HCT116 (cell line): ENCODE data around the gene PDE1A. TPM values are rescaled to one million over a fixed set of nuclear protein-coding genes. Genes with fewer than 3 reads are reported as not detected.

Source experiments
- ATAC-seq: fragments of 200-7000 bp; cut with Tn5 transposase; 2 replicates; pipeline ENCODE4 v1.9.1; 2020; ENCODE audit warnings: mild to moderate bottlenecking, moderate library complexity
- BruUV-seq: library from RNA; stranded (reverse); fragments of 400-500 nt; replicated peaks from 2 replicates; lab custom pipeline; 2021; lab: Mats Ljungman, UMichigan
- CTCF ChIA-PET: fragments of 300-600 bp; sonication (Branson Sonifier 250); formaldehyde crosslinking; loops from one replicate; lab custom pipeline; 2021; ENCODE audit warnings: antibody characterized with exemption; lab: Charles Lee
- POLR2A ChIA-PET: fragments of 300-600, 350-600 bp; sonication (Branson Sonifier 250); formaldehyde crosslinking; loops from one replicate; lab custom pipeline; 2021; ENCODE audit warnings: antibody characterized with exemption; lab: Charles Lee
- RAD21 ChIA-PET, 2 experiments: fragments of 300-600 bp; sonication (Branson Sonifier 250); formaldehyde crosslinking; loops; one replicate each; lab custom pipeline; 2023; ENCODE audit warnings: low total read pairs in 2 of 2; ENCODE audit not compliant: uncharacterized antibody in 2 of 2, unreplicated experiment in 2 of 2, low non-redundant PET in 1 of 2; lab: Charles Lee
- DNase-seq: peaks from one replicate; pipeline ENCODE4 v3.0.0-alpha.2; 2010; ENCODE audit warnings: low read depth, low spot score
- H2AFZ ChIP-seq: fragments of 200-600 bp; shearing (Covaris generic), sonication (generic); 2 replicates; pipeline ENCODE4 v1.6.1; 2017; ENCODE audit warnings: low read depth, mixed run types, mixed read lengths, antibody characterized with exemption, low read length; ENCODE audit not compliant: poor library complexity, severe bottlenecking
- H3K27ac ChIP-seq: 2 replicates; pipeline ENCODE4 v1.5.1; 2012; ENCODE audit warnings: low read depth, low read length
- H3K27me3 ChIP-seq: fragments of 200-600 bp; sonication (generic); 2 replicates; pipeline ENCODE4 v1.6.1; 2016; ENCODE audit warnings: mixed run types, low read length, mixed read lengths; ENCODE audit not compliant: insufficient read depth
- H3K36me3 ChIP-seq, 2 experiments: fragments of 200-500 bp in 1 of 2; fragments of 200-600 bp in 1 of 2; sonication (Bioruptor generic) in 1 of 2; sonication (generic) in 1 of 2; 2 replicates each; pipeline versions ENCODE4 v1.5.1 to v1.6.1; 2014 to 2016; ENCODE audit warnings: low read length in 2 of 2, inconsistent platforms in 1 of 2, mixed read lengths in 1 of 2, mixed run types in 1 of 2; ENCODE audit not compliant: insufficient read depth in 2 of 2, control insufficient read depth in 1 of 2
- H3K4me1 ChIP-seq, 2 experiments: fragments of 200-600 bp in 1 of 2; sonication (generic) in 1 of 2; 2 replicates each; pipeline versions ENCODE4 v1.5.1 to v1.6.1; 2012 to 2017; ENCODE audit warnings: low read length in 2 of 2, inconsistent platforms in 1 of 2, mild to moderate bottlenecking in 1 of 2, mixed read lengths in 1 of 2, mixed run types in 1 of 2, moderate library complexity in 1 of 2; ENCODE audit not compliant: insufficient read depth in 2 of 2, control insufficient read depth in 1 of 2
- H3K4me2 ChIP-seq: fragments of 200-600 bp; sonication (generic); 2 replicates; pipeline ENCODE4 v1.6.1; 2017; ENCODE audit warnings: mixed run types, low read length, mixed read lengths
- H3K4me3 ChIP-seq, 2 experiments: fragments of 200-600 bp in 1 of 2; sonication (generic) in 1 of 2; replicated peaks in 1 of 2; 2 replicates each; pipeline ENCODE4 v1.5.1; 2011 to 2016; ENCODE audit warnings: low read length in 2 of 2, control low read depth in 1 of 2, low read depth in 1 of 2, mild to moderate bottlenecking in 1 of 2, mixed read lengths in 1 of 2, mixed run types in 1 of 2
- H3K79me2 ChIP-seq: fragments of 200-600 bp; sonication (generic); 2 replicates; pipeline ENCODE4 v1.6.1; 2017; ENCODE audit warnings: mild to moderate bottlenecking, mixed run types, low read length, moderate library complexity, mixed read lengths; ENCODE audit not compliant: insufficient read depth
- H3K9ac ChIP-seq: fragments of 200-600 bp; sonication (generic); 2 replicates; pipeline ENCODE4 v1.6.1; 2016; ENCODE audit warnings: low read length, mixed read lengths
- H3K9me2 ChIP-seq: fragments of 200-600 bp; sonication (generic), shearing (Covaris generic); 2 replicates; pipeline ENCODE4 v1.6.1; 2017; ENCODE audit warnings: mixed run types, mild to moderate bottlenecking, moderate library complexity; ENCODE audit not compliant: insufficient read depth
- H3K9me3 ChIP-seq, 2 experiments: fragments of 200-500 bp in 1 of 2; fragments of 200-600 bp in 1 of 2; sonication (Bioruptor generic) in 1 of 2; sonication (generic) in 1 of 2; 2 replicates each; pipeline ENCODE4 v1.6.1; 2014 to 2017; ENCODE audit warnings: low read length in 2 of 2, mixed read lengths in 2 of 2, inconsistent platforms in 1 of 2, low read depth in 1 of 2, mild to moderate bottlenecking in 1 of 2, mixed run types in 1 of 2, moderate library complexity in 1 of 2; ENCODE audit not compliant: control insufficient read depth in 1 of 2, insufficient read depth in 1 of 2
- H4K20me1 ChIP-seq: fragments of 200-600 bp; sonication (generic), shearing (Covaris generic); 2 replicates; pipeline ENCODE4 v1.6.1; 2017; ENCODE audit warnings: mixed run types, mild to moderate bottlenecking, moderate library complexity; ENCODE audit not compliant: insufficient read depth
- CBX3 ChIP-seq: IDR thresholded peaks from 2 replicates; pipeline ENCODE4 v1.6.1; 2012; ENCODE audit warnings: low read depth
- CEBPB ChIP-seq: IDR thresholded peaks from 2 replicates; pipeline ENCODE4 v1.6.1; 2012; ENCODE audit warnings: low read depth
- EGR1 ChIP-seq: IDR thresholded peaks from 2 replicates; pipeline ENCODE4 v1.6.1; 2012; ENCODE audit warnings: low read depth
- POLR2AphosphoS5 ChIP-seq: IDR thresholded peaks from 2 replicates; pipeline ENCODE4 v1.6.1; 2011; ENCODE audit warnings: mild to moderate bottlenecking, low read depth, low read length, moderate library complexity
- SP1 ChIP-seq: IDR thresholded peaks from 2 replicates; pipeline ENCODE4 v1.6.1; 2012; ENCODE audit warnings: low read depth
- SRF ChIP-seq: IDR thresholded peaks from 2 replicates; pipeline ENCODE4 v1.6.1; 2012; ENCODE audit warnings: low read depth
- intact Hi-C: fragments of 100-400 bp; cut with micrococcal nuclease; formaldehyde crosslinking; loops from 2 replicates; pipeline ENCODE4 v1.10.0; 2022
- total RNA-seq: library from RNA; stranded (reverse); gene quantifications from one replicate; pipeline ENCODE4 v1.2.1, GENCODE V29; 2021; ENCODE audit not compliant: unreplicated experiment
- TF ChIP-seq, protein P1 (sequence below), 3 experiments: fragments of 200-600 bp in 1 of 3; sonication (generic) in 1 of 3; IDR thresholded peaks in 2 of 3; conservative IDR thresholded peaks in 1 of 3; 2 replicates each; pipeline ENCODE4 v1.5.1; 2012 to 2017; ENCODE audit warnings: low read depth in 2 of 3, low read length in 2 of 3, antibody characterized with exemption in 1 of 3, borderline replicate concordance in 1 of 3, control low read depth in 1 of 3, mild to moderate bottlenecking in 1 of 3, mixed read lengths in 1 of 3, mixed run types in 1 of 3, moderate library complexity in 1 of 3; ENCODE audit not compliant: insufficient read depth in 1 of 3
- TF ChIP-seq, protein P2 (sequence below): IDR thresholded peaks from 2 replicates; pipeline ENCODE4 v1.6.1; 2011; ENCODE audit warnings: mild to moderate bottlenecking, low read length, moderate library complexity; ENCODE audit not compliant: insufficient replicate concordance; ENCODE audit errors: extremely low read depth
- TF ChIP-seq, protein P3 (sequence below): IDR thresholded peaks from 2 replicates; pipeline ENCODE4 v1.6.1; 2012

The PDE1A gene
- total RNA-seq, 1 experiment from 2014 or later: 0.12 TPM

DNA sequence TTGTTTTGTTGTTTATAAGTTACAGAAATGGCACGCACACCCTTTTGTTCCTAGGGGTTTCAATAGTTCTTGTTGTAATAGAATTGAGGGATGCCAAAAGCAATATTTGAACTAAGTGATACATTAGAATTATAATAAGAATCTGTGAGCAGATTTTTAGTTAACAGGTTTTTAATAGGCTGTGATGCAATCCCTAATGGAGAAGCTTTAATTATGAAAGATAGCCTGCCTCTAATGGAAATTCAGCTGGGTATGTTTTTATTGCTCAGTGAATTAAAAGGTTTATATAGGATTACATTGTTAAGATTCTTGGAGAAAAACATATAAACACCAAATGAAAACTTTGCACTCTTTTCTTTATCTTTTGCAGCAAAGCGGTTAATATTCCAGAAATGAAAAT, 310.1 kb downstream of the PDE1A start:
- ATAC-seq (no peak), DNase-seq (no peak)
- intact Hi-C loops: no loop called here
- H2AFZ ChIP-seq: no peak overlapping the region
- no peaks in the 10 kb centered on the region for H3K79me2 ChIP-seq
- BruUV-seq: no TSS peak
- H3K27ac ChIP-seq: no peak overlapping the region
- ChIA-PET CTCF (no interaction called here), POLR2A (no interaction called here), RAD21 (no interaction called here)
- H3K27me3 ChIP-seq: no peaks in the 10 kb centered on the region
- H3K9me3 ChIP-seq: no peaks in the 10 kb centered on the region
- H4K20me1 ChIP-seq: no peaks in the 10 kb centered on the region
- H3K4me2 ChIP-seq: no peak overlapping the region
- H3K36me3 ChIP-seq: no peaks in the 10 kb centered on the region
- H3K4me1 ChIP-seq: peaks cover 0 to 4% of the 10 kb centered on the region in 2 experiments; a peak in 1 of 4 replicates
- no peak overlapping the region for H3K9ac ChIP-seq
- H3K9me2 ChIP-seq: no peaks in the 10 kb centered on the region
- H3K4me3 ChIP-seq: no peak overlapping the region
- TF ChIP-seq, protein P1, sequence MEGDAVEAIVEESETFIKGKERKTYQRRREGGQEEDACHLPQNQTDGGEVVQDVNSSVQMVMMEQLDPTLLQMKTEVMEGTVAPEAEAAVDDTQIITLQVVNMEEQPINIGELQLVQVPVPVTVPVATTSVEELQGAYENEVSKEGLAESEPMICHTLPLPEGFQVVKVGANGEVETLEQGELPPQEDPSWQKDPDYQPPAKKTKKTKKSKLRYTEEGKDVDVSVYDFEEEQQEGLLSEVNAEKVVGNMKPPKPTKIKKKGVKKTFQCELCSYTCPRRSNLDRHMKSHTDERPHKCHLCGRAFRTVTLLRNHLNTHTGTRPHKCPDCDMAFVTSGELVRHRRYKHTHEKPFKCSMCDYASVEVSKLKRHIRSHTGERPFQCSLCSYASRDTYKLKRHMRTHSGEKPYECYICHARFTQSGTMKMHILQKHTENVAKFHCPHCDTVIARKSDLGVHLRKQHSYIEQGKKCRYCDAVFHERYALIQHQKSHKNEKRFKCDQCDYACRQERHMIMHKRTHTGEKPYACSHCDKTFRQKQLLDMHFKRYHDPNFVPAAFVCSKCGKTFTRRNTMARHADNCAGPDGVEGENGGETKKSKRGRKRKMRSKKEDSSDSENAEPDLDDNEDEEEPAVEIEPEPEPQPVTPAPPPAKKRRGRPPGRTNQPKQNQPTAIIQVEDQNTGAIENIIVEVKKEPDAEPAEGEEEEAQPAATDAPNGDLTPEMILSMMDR (IDR thresholded peaks at IDR 0.05 in 2 of 3, conservative IDR thresholded peaks at IDR 0.05 in 1 of 3; ENCODE audit: borderline replicate concordance in 1 of 3, insufficient read depth in 1 of 3, low read depth in 2 of 3, low read length in 2 of 3): no peak
- TF ChIP-seq, protein P2, sequence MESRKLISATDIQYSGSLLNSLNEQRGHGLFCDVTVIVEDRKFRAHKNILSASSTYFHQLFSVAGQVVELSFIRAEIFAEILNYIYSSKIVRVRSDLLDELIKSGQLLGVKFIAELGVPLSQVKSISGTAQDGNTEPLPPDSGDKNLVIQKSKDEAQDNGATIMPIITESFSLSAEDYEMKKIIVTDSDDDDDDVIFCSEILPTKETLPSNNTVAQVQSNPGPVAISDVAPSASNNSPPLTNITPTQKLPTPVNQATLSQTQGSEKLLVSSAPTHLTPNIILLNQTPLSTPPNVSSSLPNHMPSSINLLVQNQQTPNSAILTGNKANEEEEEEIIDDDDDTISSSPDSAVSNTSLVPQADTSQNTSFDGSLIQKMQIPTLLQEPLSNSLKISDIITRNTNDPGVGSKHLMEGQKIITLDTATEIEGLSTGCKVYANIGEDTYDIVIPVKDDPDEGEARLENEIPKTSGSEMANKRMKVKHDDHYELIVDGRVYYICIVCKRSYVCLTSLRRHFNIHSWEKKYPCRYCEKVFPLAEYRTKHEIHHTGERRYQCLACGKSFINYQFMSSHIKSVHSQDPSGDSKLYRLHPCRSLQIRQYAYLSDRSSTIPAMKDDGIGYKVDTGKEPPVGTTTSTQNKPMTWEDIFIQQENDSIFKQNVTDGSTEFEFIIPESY: no peak
- no peak for TF ChIP-seq CBX3
- no peak for TF ChIP-seq CEBPB
- TF ChIP-seq SRF: no peak
- no peak for TF ChIP-seq EGR1
- no peak for TF ChIP-seq SP1
- TF ChIP-seq POLR2AphosphoS5: no peak
- TF ChIP-seq, protein P3, sequence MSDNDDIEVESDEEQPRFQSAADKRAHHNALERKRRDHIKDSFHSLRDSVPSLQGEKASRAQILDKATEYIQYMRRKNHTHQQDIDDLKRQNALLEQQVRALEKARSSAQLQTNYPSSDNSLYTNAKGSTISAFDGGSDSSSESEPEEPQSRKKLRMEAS: no peak
